Measurements from ENCODE around the gene EXOG.

DNA sequence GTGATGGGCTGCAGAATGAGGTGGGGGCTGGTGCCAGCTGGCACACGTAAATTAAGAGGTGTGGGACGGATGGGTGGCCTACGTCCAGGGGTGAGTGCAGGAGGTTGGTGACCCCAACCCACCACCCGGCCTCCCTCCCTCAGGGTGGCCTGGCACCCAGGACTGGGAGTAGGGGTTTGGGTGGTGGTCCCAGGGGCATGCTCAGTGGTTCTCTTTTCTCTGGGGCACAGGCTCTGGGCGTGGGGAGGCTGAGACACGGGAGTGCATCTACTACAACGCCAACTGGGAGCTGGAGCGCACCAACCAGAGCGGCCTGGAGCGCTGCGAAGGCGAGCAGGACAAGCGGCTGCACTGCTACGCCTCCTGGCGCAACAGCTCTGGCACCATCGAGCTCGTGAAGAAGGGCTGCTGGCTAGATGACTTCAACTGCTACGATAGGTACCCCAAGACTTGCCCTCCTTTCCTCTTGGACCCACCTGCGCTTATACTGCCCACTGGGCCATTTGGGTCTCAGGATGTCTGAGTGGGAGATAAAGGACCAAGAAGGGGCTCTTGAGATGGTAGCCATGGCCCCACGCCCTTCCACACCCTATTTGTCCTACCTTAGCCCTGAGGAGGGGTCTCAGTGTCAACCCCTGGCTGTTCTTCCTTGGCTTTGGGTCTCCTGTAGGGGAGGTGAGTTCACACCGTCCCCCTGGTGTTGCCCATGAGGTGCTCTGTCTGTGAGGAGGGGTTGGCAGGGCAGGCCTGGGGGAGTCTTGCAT, 18.9 kb upstream of the EXOG start:
- TF ChIP-seq, protein P1, sequence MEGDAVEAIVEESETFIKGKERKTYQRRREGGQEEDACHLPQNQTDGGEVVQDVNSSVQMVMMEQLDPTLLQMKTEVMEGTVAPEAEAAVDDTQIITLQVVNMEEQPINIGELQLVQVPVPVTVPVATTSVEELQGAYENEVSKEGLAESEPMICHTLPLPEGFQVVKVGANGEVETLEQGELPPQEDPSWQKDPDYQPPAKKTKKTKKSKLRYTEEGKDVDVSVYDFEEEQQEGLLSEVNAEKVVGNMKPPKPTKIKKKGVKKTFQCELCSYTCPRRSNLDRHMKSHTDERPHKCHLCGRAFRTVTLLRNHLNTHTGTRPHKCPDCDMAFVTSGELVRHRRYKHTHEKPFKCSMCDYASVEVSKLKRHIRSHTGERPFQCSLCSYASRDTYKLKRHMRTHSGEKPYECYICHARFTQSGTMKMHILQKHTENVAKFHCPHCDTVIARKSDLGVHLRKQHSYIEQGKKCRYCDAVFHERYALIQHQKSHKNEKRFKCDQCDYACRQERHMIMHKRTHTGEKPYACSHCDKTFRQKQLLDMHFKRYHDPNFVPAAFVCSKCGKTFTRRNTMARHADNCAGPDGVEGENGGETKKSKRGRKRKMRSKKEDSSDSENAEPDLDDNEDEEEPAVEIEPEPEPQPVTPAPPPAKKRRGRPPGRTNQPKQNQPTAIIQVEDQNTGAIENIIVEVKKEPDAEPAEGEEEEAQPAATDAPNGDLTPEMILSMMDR (CRISPR knock-in tag; IDR thresholded peaks at IDR 0.05) = no peak
- TF ChIP-seq TBX3 (IDR thresholded peaks at IDR 0.05; ENCODE audit: borderline replicate concordance) (no peak), ZFX (CRISPR knock-in tag; IDR thresholded peaks at IDR 0.05; ENCODE audit: low read depth) (no peak), ETV6 (CRISPR knock-in tag; conservative IDR thresholded peaks at IDR 0.05) (no peak)
- TF ChIP-seq, protein P2, sequence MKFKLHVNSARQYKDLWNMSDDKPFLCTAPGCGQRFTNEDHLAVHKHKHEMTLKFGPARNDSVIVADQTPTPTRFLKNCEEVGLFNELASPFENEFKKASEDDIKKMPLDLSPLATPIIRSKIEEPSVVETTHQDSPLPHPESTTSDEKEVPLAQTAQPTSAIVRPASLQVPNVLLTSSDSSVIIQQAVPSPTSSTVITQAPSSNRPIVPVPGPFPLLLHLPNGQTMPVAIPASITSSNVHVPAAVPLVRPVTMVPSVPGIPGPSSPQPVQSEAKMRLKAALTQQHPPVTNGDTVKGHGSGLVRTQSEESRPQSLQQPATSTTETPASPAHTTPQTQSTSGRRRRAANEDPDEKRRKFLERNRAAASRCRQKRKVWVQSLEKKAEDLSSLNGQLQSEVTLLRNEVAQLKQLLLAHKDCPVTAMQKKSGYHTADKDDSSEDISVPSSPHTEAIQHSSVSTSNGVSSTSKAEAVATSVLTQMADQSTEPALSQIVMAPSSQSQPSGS (CRISPR knock-in tag; IDR thresholded peaks at IDR 0.05) = no peak
